GM12872 (cell line): ENCODE measurements around the gene MAML3.

Source experiments
- TF ChIP-seq, protein P1 (sequence below): IDR thresholded peaks from 3 replicates; pipeline ENCODE4 v1.5.1; 2011; ENCODE audit warnings: low read depth, mild to moderate bottlenecking, low read length, moderate library complexity; ENCODE audit not compliant: insufficient read depth

The MAML3 gene

DNA sequence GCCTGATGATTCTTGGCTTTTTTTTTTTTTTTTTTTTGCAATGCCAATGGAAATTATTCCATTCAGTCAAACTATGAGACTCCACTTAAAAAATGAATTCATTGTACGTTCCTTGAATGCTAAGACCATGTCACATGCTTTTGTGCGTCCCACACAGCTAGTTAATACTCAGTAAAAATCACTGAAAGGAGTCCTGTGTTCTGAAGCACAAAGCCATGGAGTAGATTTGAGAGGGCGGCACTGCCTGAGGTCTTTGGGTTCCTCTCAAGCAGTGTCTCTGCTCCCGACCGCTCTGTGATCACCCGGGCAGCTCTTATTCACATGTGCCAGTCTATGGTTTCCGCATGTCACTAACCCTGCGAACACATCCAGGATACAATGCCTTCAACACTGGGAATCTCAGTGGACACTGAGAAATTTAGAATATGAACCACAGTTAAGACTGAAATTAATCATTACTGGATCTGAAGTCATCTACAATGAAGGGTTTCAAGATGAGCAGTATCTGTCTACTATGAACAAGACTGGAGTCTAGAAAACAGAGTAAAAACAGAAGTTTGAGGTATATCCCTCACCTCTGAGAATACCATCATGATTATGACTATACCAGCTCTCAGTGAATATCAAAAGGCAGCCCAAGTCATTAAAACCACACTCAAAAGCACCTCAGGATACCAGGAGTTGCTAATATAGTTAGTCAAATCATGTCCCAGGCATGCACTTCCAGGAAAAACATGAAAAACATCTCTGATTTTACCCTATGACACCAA lies 295.4 kb downstream of the MAML3 start:
- TF ChIP-seq, protein P1, sequence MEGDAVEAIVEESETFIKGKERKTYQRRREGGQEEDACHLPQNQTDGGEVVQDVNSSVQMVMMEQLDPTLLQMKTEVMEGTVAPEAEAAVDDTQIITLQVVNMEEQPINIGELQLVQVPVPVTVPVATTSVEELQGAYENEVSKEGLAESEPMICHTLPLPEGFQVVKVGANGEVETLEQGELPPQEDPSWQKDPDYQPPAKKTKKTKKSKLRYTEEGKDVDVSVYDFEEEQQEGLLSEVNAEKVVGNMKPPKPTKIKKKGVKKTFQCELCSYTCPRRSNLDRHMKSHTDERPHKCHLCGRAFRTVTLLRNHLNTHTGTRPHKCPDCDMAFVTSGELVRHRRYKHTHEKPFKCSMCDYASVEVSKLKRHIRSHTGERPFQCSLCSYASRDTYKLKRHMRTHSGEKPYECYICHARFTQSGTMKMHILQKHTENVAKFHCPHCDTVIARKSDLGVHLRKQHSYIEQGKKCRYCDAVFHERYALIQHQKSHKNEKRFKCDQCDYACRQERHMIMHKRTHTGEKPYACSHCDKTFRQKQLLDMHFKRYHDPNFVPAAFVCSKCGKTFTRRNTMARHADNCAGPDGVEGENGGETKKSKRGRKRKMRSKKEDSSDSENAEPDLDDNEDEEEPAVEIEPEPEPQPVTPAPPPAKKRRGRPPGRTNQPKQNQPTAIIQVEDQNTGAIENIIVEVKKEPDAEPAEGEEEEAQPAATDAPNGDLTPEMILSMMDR: no peak

DNA sequence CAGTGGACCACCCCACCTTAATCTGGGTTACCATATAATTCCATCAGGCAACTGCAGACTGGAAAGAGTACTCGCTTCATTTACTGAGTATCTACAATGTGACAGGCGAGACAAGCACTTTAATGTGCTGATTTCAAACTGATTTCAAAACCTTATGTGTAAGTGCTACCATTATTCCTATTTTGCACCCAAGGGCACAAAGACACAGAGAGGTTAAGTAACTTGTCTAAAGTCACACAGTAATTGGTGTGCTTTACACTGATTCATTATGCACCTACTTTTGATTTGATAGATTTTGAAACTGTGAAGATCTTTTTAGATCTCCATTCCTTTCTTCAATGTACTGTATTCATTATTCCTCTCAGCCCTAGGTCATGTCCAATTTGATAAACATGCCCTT lies 296.0 kb downstream of the MAML3 start:
- TF ChIP-seq, protein P1: no peak

DNA sequence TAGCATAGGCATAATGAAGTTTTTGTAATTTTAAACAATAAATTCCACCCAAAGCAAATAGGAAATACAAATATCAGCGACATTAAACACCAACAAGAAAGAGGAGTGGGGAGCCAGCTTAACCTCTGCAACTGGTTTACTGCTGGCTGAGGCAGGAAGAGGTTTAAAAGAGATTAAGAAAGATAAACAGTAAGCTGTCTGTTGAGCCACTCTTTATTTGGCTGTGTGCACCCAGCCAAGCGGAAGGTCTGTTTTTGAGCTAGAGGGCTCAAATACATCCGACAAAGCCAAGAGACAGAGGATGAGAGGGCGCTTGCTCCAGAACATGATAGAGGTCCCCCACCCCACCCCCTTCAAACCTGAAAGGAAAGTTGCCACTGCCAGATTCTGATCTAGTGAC lies 297.0 kb downstream of the MAML3 start:
- TF ChIP-seq, protein P1: no peak

DNA sequence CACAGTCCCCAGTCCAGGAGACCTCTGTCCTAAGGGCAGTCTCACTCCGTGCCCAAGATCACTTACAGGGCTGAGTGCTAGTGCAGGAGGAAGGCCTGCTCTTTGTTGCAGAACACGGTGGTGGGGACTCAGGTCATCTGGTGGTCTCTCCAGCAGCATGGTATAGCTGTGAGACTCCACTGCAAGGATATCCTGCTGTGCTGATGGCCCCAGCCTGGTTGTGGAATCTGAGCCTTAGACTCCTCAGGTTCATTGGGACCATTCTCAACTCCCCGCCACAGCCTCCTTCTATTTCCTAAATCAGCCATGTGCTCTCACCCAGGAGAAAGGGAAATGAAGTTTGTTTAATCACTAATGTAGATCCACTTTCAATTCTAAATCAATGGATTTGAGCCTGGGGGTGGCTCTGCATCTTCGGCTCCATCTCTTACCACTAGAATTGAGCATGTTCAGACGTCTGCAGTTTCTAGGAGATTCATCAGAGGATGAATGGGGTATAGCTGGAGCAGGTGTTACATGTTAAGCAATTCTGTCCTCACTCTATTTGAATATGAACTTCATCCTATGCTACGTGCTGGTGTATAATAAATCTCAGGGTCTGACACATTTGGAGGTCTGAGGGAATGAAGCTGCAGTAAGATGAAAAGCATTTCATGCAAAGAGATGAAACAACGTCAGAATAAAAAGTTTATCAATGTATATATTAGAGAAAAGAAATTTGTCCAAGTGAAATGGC lies 299.1 kb downstream of the MAML3 start:
- TF ChIP-seq, protein P1: no peak

DNA sequence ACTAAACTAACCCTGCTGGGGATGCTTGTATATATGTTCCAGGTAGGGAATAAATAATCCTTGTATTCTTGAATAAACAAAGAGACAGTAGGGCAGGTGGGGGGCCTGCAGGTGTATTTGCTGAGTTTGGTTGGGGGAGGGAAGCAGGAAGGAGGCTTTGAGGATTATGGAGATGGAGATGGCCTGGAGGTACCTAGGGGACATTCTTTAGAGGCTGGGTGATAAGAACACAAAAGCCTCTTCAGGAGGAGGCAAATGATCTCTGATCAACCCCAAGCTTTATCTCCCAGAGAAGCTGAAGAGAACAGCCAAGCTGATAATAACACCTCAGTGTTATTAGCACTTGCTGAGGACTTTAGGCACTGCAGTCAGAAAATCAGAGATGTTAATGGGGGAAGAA lies 300.7 kb downstream of the MAML3 start:
- TF ChIP-seq, protein P1: no peak

DNA sequence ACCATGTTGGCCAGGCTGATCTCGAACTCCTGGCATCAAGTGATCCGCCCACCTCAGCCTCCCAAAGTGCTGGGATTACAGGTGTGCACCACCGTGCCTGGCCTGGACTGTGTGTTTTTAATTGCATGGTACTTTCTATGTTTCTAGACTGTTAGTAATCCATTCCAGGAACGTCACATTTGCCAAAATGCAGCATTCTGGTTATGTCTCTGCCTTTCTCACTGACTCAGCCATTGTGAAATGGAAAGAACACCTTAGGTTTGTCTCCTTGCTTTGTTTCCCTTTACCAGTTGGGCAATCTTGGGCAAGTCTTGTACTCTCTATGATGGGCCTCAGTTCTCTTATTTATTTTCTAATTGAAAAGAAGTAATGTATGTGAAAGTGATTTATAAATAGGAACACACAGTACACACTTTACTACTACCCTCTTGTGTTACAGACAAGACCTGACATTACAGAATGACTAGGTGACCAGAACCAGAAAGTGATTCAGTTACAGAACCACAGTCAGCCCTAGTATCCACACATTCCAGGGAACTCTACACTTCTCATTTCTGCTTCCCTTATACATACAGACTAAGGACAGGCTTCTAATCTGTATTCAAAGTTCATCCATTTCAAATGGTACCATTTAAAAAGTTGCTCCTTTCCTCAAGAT lies 301.2 kb downstream of the MAML3 start:
- TF ChIP-seq, protein P1: no peak

DNA sequence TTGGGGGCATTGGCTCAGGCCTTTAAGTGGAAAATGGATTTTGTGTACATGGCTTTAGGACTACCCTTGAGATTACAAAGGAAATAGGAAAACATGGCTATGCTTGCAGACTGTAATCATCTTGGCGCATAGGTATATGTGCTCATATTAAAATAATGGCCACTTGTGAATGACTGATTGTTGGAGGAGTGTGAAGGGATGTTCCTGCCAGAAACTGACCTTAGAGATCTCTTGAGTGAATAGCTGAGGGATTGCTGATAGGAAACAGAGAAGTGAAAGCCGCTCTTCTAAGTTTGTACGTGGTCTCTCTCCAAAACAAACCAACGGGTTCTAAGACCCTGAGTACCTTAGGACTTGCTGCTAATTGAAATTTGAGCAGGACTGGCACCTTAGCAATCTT lies 302.3 kb downstream of the MAML3 start:
- TF ChIP-seq, protein P1: no peak
